ENCODE results near the gene C6orf120.

The C6orf120 gene

DNA sequence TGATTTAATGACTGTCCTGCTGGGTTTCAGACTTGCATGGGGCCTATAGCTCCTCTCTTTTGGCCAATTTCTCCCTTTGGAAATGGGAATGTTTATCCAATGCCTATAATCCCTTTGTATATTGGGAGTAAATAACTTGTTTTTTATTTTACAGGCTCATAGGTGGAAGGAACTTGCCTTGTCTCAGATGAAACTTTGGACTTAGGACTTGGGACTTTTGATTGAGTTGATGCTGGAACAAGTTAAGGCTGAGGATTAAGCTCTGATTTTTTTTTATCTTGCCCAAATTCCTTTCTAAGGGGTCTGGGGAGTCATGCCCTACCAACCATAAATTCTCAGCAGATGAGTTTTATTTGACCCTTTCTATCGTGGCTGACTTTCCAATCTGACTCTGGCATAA, 23.6 kb upstream of the C6orf120 start:
- H3K9ac ChIP-seq = no peak overlapping the region
- H3K4me2 ChIP-seq = no peak overlapping the region
- no peaks in the 10 kb centered on the region for H3K27me3 ChIP-seq (ENCODE audit: insufficient read depth, low read depth)
- TF ChIP-seq, protein P1, sequence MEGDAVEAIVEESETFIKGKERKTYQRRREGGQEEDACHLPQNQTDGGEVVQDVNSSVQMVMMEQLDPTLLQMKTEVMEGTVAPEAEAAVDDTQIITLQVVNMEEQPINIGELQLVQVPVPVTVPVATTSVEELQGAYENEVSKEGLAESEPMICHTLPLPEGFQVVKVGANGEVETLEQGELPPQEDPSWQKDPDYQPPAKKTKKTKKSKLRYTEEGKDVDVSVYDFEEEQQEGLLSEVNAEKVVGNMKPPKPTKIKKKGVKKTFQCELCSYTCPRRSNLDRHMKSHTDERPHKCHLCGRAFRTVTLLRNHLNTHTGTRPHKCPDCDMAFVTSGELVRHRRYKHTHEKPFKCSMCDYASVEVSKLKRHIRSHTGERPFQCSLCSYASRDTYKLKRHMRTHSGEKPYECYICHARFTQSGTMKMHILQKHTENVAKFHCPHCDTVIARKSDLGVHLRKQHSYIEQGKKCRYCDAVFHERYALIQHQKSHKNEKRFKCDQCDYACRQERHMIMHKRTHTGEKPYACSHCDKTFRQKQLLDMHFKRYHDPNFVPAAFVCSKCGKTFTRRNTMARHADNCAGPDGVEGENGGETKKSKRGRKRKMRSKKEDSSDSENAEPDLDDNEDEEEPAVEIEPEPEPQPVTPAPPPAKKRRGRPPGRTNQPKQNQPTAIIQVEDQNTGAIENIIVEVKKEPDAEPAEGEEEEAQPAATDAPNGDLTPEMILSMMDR (conservative IDR thresholded peaks at IDR 0.05; ENCODE audit: low read depth, low read length) = no peak
- no peaks in the 10 kb centered on the region for H3K36me3 ChIP-seq (ENCODE audit: insufficient read depth)
- H2AFZ ChIP-seq (ENCODE audit: low read depth) = no peak overlapping the region
- no peak overlapping the region for H3K27ac ChIP-seq
- no peaks in the 10 kb centered on the region for H4K20me1 ChIP-seq (ENCODE audit: insufficient read depth)
- no peaks in the 10 kb centered on the region for H3K4me1 ChIP-seq (ENCODE audit: low read depth, poor library complexity, severe bottlenecking)
- no peak overlapping the region for H3K4me3 ChIP-seq (IDR thresholded peaks at IDR 0.05; ENCODE audit: insufficient read depth, low read depth, low read length)
- no peaks in the 10 kb centered on the region for H3K79me2 ChIP-seq (ENCODE audit: insufficient read depth, low read depth)

DNA sequence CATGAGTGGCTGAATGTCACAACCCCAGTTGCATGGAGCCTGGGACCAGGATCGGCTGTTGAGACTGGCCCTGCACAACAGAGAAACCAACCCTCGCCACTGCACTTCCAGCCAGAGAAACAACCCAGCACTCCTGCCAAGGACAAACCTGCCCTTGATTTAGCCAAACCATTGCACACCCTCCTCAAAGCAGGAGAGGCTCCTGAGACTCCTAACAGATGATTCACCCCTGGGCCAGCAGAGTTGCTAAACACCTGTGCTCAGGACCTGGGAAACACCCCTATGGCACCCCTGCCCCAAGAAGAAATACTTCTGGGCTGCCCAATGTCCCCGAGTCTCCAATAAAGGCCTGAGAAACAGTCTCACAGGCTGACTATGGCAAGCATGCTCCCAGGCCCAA, 17.9 kb upstream of the C6orf120 start:
- TF ChIP-seq, protein P1 (conservative IDR thresholded peaks at IDR 0.05; ENCODE audit: low read depth, low read length) = no peak
- Histone ChIP-seq H3K4me2 (no peak overlapping the region), H4K20me1 (ENCODE audit: insufficient read depth) (no peaks in the 10 kb centered on the region), H3K27me3 (ENCODE audit: insufficient read depth, low read depth) (no peaks in the 10 kb centered on the region), H3K36me3 (ENCODE audit: insufficient read depth) (no peaks in the 10 kb centered on the region; the same call in 1 of the 2 replicates), H2AFZ (ENCODE audit: low read depth) (no peak overlapping the region), H3K4me1 (ENCODE audit: low read depth, poor library complexity, severe bottlenecking) (no peaks in the 10 kb centered on the region), H3K27ac (no peak overlapping the region), H3K9ac (no peak overlapping the region), H3K79me2 (ENCODE audit: insufficient read depth, low read depth) (no peaks in the 10 kb centered on the region), H3K4me3 (IDR thresholded peaks at IDR 0.05; ENCODE audit: insufficient read depth, low read depth, low read length) (no peak overlapping the region)

DNA sequence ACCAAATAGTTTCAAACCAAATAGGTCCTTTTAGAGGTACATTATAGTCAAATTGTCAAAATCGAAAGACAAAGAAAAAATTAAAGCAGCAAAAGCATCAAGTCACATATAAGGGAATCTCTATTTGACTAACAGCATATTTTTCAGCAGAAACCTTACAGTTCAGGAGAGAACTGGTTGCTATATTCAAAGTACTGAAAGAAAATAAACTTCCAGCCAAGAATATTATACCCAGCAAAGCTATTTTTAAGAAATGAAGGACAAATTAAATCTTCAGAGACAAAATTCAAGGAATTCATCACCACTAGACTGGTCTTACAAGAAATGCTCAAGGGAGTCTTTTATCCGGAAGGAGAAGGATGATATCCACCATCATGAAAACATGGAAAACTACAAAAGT, 16.1 kb upstream of the C6orf120 start:
- no peaks in the 10 kb centered on the region for H4K20me1 ChIP-seq (ENCODE audit: insufficient read depth)
- H3K79me2 ChIP-seq (ENCODE audit: insufficient read depth, low read depth) = no peaks in the 10 kb centered on the region
- no peaks in the 10 kb centered on the region for H3K27me3 ChIP-seq (ENCODE audit: insufficient read depth, low read depth)
- no peak overlapping the region for H3K4me2 ChIP-seq
- H3K27ac ChIP-seq = no peak overlapping the region
- no peaks in the 10 kb centered on the region for H3K4me1 ChIP-seq (ENCODE audit: low read depth, poor library complexity, severe bottlenecking)
- H3K4me3 ChIP-seq (IDR thresholded peaks at IDR 0.05; ENCODE audit: insufficient read depth, low read depth, low read length) = no peak overlapping the region
- H3K9ac ChIP-seq = no peak overlapping the region
- TF ChIP-seq, protein P1 (conservative IDR thresholded peaks at IDR 0.05; ENCODE audit: low read depth, low read length) = no peak
- H2AFZ ChIP-seq (ENCODE audit: low read depth) = no peak overlapping the region
- no peaks in the 10 kb centered on the region; the same call in 1 of the 2 replicates for H3K36me3 ChIP-seq (ENCODE audit: insufficient read depth)

DNA sequence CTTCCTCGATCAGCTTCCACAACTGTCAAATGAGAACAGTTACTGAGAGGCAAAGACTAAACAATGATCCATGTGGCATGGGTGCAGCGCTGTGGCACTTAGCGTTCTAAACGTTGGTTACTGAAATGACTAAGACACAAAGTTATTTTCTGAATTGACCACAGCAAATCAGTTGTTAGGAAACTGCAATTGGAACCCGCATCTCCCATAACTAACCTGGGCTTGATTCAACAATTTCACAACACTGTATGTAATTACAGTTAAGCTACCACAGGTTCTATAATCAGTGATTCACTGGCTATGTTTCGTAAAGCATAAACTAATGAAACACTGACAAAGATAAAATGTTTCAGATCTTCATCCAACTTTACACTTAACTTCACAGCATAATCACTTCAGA, 12.6 kb upstream of the C6orf120 start:
- H3K79me2 ChIP-seq (ENCODE audit: insufficient read depth, low read depth) = 0 out of 2 replicates have a peak, but pooled peaks cover 2% of the 10 kb centered on the region
- H2AFZ ChIP-seq (ENCODE audit: low read depth) = no peak overlapping the region
- no peaks in the 10 kb centered on the region for H3K27me3 ChIP-seq (ENCODE audit: insufficient read depth, low read depth)
- no peak overlapping the region for H3K4me3 ChIP-seq (IDR thresholded peaks at IDR 0.05; ENCODE audit: insufficient read depth, low read depth, low read length)
- no peaks in the 10 kb centered on the region for H3K4me1 ChIP-seq (ENCODE audit: low read depth, poor library complexity, severe bottlenecking)
- H3K4me2 ChIP-seq = no peak overlapping the region
- H3K9ac ChIP-seq = no peak overlapping the region
- TF ChIP-seq, protein P1 (conservative IDR thresholded peaks at IDR 0.05; ENCODE audit: low read depth, low read length) = no peak
- H4K20me1 ChIP-seq (ENCODE audit: insufficient read depth) = no peaks in the 10 kb centered on the region
- no peak overlapping the region for H3K27ac ChIP-seq
- no peaks in the 10 kb centered on the region; the same call in 1 of the 2 replicates for H3K36me3 ChIP-seq (ENCODE audit: insufficient read depth)

All from KMS-11 (cell line).